Gastroesophageal sphincter (tissue), 4 donors: Measurements from ENCODE around the gene TRIM75. TPM values are rescaled to one million over a fixed set of nuclear protein-coding genes. Genes with fewer than 3 reads are reported as not detected.

Source experiments
- ATAC-seq: fragments of 150-250 bp; one replicate; pipeline ENCODE4 v1.9.1; 2016; ENCODE audit warnings: mild to moderate bottlenecking, moderate library complexity
- H3K27ac ChIP-seq, 4 donors: fragments of 200-600 bp; sonication (generic) in 3 of 4; 1 replicate in 3 of 4; 2 replicates in 1 of 4; pipeline ENCODE4 v1.5.1; 2016 to 2019
- H3K27me3 ChIP-seq: fragments of 200-600 bp; sonication (generic); one replicate; pipeline ENCODE4 v1.5.1; 2019
- H3K36me3 ChIP-seq, 2 donors: fragments of 200-600 bp; sonication (generic); one replicate each; pipeline ENCODE4 v1.5.1; 2019; ENCODE audit warnings: control low read depth in 1 of 2
- H3K4me1 ChIP-seq, 3 donors: fragments of 200-600 bp; sonication (generic); 1 replicate in 2 of 3; 2 replicates in 1 of 3; pipeline ENCODE4 v1.5.1; 2016 to 2019; ENCODE audit warnings: control low read depth in 2 of 3
- H3K4me3 ChIP-seq, 2 donors: fragments of 200-600 bp; sonication (generic); one replicate each; pipeline ENCODE4 v1.5.1; 2019; ENCODE audit warnings: mild to moderate bottlenecking in 1 of 2, moderate library complexity in 1 of 2
- H3K9me3 ChIP-seq, 3 donors: fragments of 200-600 bp; sonication (generic); one replicate each; pipeline ENCODE4 v1.5.1; 2017 to 2019; ENCODE audit warnings: control low read depth in 2 of 3
- CTCF ChIP-seq, 4 experiments: fragments of 200-600 bp in 2 of 4; fragments of 450-650 bp in 2 of 4; sonication (generic) in 1 of 4; IDR thresholded peaks; one replicate each; pipeline ENCODE4 v1.5.1; 2017 to 2019; ENCODE audit warnings: antibody characterized with exemption in 4 of 4, mild to moderate bottlenecking in 2 of 4, moderate library complexity in 2 of 4
- EP300 ChIP-seq: sonication (generic); formaldehyde crosslinking; IDR thresholded peaks from one replicate; pipeline ENCODE4 v1.6.1; 2017; ENCODE audit warnings: antibody characterized with exemption, mild to moderate bottlenecking
- POLR2A ChIP-seq, 2 donors: fragments of 450-650 bp; IDR thresholded peaks; one replicate each; pipeline ENCODE4 v1.6.1; 2017; ENCODE audit warnings: antibody characterized with exemption in 2 of 2, mild to moderate bottlenecking in 2 of 2, moderate library complexity in 1 of 2
- POLR2AphosphoS5 ChIP-seq: sonication (generic); formaldehyde crosslinking; IDR thresholded peaks from one replicate; pipeline ENCODE4 v1.6.1; 2017; ENCODE audit warnings: antibody characterized with exemption
- WGBS, 2 donors: methylation state at CpG; one replicate each; pipeline ENCODE4 v1.1.5; 2018; ENCODE audit warnings: low coverage in 1 of 2; 5-methylcytosine and 5-hydroxymethylcytosine counted together
- total RNA-seq, 4 donors: library from RNA; depleted of rRNA; stranded (reverse); fragments of >200 nt; gene quantifications; one replicate each; pipeline ENCODE4 v1.1.0, GENCODE V29; 2016

The TRIM75 gene
- total RNA-seq: under 1 TPM in 1 of 4 donors, not detected in 3; 0.15 TPM

- no peak within 1 kb of the TSS for H3K4me3 ChIP-seq
- H3K4me1 ChIP-seq: no peaks in the 10 kb centered on the region
- ATAC-seq: no peak
- H3K36me3 ChIP-seq: no peaks in the 10 kb centered on the region
- H3K27ac ChIP-seq: no peak within 1 kb of the TSS
- no peaks in the 10 kb centered on the region for H3K9me3 ChIP-seq
- H3K27me3 ChIP-seq: no peaks in the 10 kb centered on the region
- TF ChIP-seq EP300 (no peak), POLR2AphosphoS5 (no peak), CTCF (IDR thresholded peaks at IDR 0.05) (no peak)
- WGBS, 2 donors: 0% methylated on average over 1 of the region's 6 CpGs; no CpG with 5 or more reads in 1 of the 2 donors
Measured at GRCh38 chr4:165053645-165054044, at the start of gene TRIM75. Gene TRIM75, plus strand, starts transcription at chr4:165053866. Its CDS starts 5,282 bp downstream, at chr4:165059148.

- no peak for TF ChIP-seq EP300
- TF ChIP-seq POLR2AphosphoS5: no peak
- TF ChIP-seq CTCF (IDR thresholded peaks at IDR 0.05): no peak
- no peak for TF ChIP-seq POLR2A (IDR thresholded peaks at IDR 0.05)
- H3K36me3 ChIP-seq: no peaks in the 10 kb centered on the region
- no peak for ATAC-seq
- no peaks in the 10 kb centered on the region for H3K27me3 ChIP-seq
- H3K4me1 ChIP-seq: peaks cover 0 to 15% (median 0%) of the 10 kb centered on the region in 3 donors
- no peak overlapping the region for H3K27ac ChIP-seq
- WGBS, 2 donors: 47 to 51% methylated on average over 5 to 6 of the region's 6 CpGs
- H3K4me3 ChIP-seq: no peak overlapping the region
- no peaks in the 10 kb centered on the region for H3K9me3 ChIP-seq
Measured at GRCh38 chr4:165005352-165005925, 48.2 kb upstream of the TRIM75 start.

GRCh38 chr4:165006456-165006855, 47.2 kb upstream of the TRIM75 start:
- Histone ChIP-seq H3K27ac (no peak overlapping the region), H3K4me1 (peaks cover 0 to 15% (median 0%) of the 10 kb centered on the region in 3 donors), H3K36me3 (no peaks in the 10 kb centered on the region), H3K9me3 (no peaks in the 10 kb centered on the region), H3K4me3 (no peak overlapping the region), H3K27me3 (no peaks in the 10 kb centered on the region)
- ATAC-seq: no peak
- no peak for TF ChIP-seq POLR2AphosphoS5
- TF ChIP-seq EP300: no peak
- TF ChIP-seq POLR2A (IDR thresholded peaks at IDR 0.05): no peak
- TF ChIP-seq CTCF (IDR thresholded peaks at IDR 0.05): no peak
- 69 to 84% methylated on average over 5 to 6 of the region's 9 CpGs for WGBS, 2 donors

- TF ChIP-seq EP300 (no peak), CTCF (IDR thresholded peaks at IDR 0.05) (no peak), POLR2AphosphoS5 (no peak), POLR2A (IDR thresholded peaks at IDR 0.05) (no peak)
- Histone ChIP-seq H3K27me3 (no peaks in the 10 kb centered on the region), H3K4me1 (peaks cover 0 to 15% (median 0%) of the 10 kb centered on the region in 3 donors), H3K36me3 (no peaks in the 10 kb centered on the region), H3K27ac (no peak overlapping the region), H3K9me3 (no peaks in the 10 kb centered on the region), H3K4me3 (no peak overlapping the region)
- no peak for ATAC-seq
- 75 to 100% methylated on average over 1 to 3 of the region's 5 CpGs for WGBS, 2 donors
Measured at GRCh38 chr4:165006886-165007285, 46.8 kb upstream of the TRIM75 start.

GRCh38 chr4:165009493-165010227, 44.0 kb upstream of the TRIM75 start:
- peaks cover 0 to 15% (median 0%) of the 10 kb centered on the region in 3 donors for H3K4me1 ChIP-seq
- TF ChIP-seq EP300: no peak
- TF ChIP-seq POLR2A (IDR thresholded peaks at IDR 0.05): no peak
- TF ChIP-seq POLR2AphosphoS5: no peak
- no peak for TF ChIP-seq CTCF (IDR thresholded peaks at IDR 0.05)
- 85 to 87% methylated on average over 5 of the region's 5 CpGs for WGBS, 2 donors
- H3K27ac ChIP-seq: no peak overlapping the region
- H3K36me3 ChIP-seq: no peaks in the 10 kb centered on the region
- no peaks in the 10 kb centered on the region for H3K27me3 ChIP-seq
- H3K9me3 ChIP-seq: no peaks in the 10 kb centered on the region
- no peak for ATAC-seq
- no peak overlapping the region for H3K4me3 ChIP-seq
